ENCODE results near the gene ZNF467.

Gene ZNF467

GRCh38 chr7:149769915-149770314 lies 3.5 kb downstream of the ZNF467 start:
- no peak for DNase-seq

DNA sequence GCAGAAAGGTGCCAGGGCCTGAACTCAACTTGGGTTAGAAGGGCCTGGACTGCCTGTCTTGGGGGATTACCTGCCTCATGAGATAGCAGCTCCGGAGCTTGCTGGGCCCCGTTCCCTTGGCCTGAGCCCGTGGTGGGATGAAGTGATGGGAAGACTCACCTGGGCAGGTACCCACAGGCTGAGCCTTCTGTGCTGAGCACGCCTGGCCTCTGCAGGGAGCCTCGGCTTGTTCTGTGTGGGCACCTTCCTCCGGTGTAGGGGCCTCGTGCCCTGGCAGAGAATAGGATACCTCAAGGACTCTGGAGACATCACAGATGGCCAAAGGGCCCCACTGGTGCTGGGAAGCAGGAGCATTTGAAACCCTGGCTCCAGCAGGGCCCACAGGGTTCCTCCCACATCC lies 4.5 kb downstream of the ZNF467 start:
- DNase-seq, result no peak

- DNase-seq, result no peak
Measured at GRCh38 chr7:149767068-149767467, 6.3 kb downstream of the ZNF467 start.

DNA sequence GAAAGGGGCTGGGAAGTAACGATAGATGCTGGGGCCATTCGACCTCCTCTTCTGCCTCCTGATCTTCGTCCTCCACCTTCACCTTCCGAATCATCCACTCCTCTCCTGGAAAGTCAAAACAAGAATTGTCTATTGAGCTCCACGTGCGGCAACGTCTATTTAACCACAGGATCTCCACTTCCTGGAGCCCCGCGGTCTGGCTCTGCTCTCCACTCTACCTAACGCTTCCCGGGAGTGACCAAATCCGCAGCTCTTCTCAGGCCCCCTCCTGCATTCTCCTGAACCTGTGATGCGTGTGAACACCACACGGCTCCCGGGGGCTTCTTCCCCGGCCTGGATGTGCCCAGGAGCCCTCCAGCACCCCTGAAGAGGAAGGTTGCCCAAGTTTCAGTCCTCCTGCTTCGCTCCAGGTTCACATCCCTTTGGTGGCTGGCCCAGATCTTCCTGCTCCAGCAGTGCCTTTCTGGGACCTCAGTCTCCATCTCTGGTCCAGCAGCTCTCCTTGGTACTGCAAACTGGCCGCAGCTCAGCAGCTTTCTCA lies 7.2 kb downstream of the ZNF467 start:
- DNase-seq, result no peak

GRCh38 chr7:149765399-149766121 lies 7.8 kb downstream of the ZNF467 start:
- DNase-seq, result no peak

- DNase-seq, result no peak
Measured at GRCh38 chr7:149764481-149765398, 8.6 kb downstream of the ZNF467 start.

- DNase-seq, result no peak
Measured at GRCh38 chr7:149763563-149764240, 9.7 kb downstream of the ZNF467 start.

- peak; percentile 6 for DNase-seq
Measured at GRCh38 chr7:149762610-149763009, 10.8 kb downstream of the ZNF467 start.

- DNase-seq, result no peak
Measured at GRCh38 chr7:149762089-149762488, 11.3 kb downstream of the ZNF467 start.

DNA sequence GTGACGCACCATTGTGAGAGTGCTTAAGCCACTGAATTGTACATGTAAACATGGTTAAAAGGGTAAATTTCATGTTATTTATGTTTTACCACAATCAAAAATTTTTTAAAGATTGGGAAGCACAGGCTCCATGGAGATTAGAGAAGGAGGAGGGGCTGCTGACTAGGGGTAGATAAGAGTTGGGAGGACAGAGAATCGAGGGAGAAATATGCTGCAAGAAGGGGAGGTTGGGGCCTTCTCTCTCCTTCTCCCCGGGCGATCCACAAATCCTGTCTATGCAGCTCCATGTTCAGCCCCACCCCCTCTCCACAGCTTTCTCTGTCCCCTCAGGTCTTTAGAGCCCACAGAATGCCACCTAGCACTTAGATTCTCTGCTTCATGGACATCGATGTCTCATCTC lies 12.1 kb downstream of the ZNF467 start:
- peak; percentile 5 for DNase-seq

DNA sequence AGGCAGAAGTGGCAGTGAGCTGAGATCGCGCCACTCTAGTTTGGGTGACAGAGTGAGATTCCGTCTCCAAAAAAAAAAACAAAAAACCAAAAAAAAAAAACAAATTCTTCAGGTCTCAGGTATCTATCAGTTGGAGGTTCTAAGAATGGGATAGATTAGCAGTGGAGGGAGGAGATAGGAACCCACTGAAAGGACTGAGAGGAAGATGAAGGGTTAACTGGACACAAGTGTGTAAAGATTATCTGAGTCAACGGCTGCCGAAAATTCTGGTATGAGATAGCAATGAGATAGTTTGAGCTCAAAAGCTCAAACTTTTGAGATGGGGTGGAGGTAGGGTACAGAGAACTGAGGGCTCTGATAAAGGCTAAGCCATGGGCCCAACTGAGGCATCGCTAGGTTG lies 12.8 kb downstream of the ZNF467 start:
- DNase-seq, result no peak

DNA sequence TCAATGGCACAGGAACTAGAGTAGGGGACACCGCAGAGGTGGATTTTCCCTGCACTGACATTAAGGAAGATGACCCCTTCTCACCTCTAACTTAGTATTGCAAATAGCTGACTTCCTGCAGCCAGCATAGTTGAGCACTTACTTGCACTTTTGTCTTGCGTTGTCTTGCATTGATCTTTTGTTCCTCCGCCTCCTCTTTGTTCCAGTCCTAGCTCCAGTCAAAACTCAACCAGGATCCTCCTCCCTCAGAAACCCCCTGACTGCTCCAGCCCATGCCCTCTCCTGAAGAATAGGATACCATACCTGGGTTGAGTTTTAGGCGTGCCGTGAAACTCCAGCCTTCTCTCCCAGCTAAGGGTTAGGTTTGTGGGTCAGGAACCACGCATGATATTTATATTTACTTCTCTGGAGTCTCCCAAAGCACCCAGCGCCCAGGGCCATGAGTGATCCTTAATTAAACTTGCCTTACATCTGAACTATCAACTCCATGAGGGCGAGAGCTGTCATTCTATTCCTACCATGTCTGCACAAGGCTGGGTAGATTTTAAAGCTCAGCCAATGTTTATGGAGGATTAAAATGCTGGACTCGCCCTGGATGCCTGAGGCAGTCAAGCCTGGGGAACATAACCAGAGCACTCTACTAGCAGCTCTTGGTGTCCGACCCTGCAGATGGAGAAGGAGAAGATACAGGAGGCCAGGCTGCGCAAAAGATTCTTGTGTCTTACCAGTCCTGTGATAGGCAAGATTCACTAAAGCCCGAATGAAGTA lies 14.1 kb downstream of the ZNF467 start:
- no peak for DNase-seq

GRCh38 chr7:149753375-149754233 lies 19.8 kb downstream of the ZNF467 start:
- DNase-seq, result no peak

- DNase-seq, result no peak
Measured at GRCh38 chr7:149752646-149753045, 20.7 kb downstream of the ZNF467 start.

DNA sequence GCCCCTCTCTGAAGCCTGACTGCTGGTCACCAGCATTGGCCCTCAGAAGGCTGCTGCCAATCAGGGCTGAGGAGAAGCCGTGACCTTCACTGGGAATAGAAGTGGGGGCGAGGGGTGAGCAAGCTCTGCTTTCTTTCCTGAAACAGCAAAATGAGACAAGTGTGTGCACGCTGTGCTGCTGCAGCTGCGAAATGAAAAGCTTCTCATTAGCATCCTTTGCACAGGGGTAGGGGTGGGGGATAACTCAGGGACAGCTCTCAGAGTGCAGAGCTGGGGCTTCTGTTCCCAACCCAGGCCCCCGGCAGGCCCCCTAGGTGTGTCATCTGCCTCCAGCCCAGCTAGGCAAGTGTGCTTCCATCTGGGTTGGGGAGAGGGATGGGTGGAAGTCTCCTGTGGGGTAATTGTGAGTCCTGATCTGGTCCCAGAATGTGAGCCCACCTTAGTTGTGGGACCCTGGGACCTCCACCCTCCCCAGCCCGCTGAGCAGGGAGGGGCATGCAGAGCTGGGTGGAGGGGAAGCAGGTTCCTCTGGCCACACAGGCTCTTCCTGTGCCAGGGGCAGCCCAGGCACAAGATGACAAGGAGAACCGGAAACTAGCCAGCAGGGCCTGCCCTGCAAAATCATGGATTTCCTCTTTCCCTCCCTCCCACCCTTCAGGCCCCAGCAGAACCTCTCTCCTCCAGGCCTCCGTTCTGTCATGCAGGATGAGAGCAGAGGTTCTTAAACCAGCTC lies 22.2 kb downstream of the ZNF467 start:
- DNase-seq, result no peak

GRCh38 chr7:149750122-149750845 lies 23.1 kb downstream of the ZNF467 start:
- DNase-seq, result no peak

DNA sequence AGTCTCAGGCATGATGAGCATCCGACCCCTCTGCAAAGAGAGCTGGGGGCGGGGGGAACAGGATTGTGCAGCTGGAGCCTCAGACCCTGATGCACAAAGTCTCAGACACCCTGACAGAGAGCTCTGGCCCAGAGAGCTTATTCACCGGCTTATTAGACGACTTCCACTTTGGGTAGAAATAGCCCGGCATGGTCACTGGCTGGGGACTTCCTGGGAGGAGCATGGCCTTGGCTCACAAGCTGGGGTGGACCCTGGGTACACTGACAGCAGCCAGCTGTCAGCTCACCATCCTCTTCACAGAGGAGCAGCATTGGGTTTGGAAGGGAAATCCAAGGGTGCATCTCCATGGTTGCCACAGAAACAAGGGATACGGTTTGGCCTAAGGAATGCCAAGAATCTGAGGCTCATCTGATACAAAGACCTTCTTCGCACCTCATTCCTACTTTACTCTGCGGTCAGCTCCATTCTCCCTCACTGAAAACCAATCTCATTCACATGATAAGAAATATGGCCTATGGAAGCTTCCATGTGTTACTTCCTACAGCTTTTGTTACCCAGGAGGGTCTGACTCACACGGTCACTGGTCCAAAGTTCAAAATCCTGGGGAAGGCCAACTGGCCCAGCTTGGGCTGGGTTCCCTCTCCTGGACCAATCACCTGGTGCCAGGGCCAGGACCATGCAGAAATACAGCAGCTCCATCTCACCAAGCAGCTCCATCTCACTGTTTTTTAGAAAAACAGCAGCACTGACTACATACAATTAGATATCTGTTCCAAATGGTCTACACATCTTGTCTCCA lies 25.1 kb downstream of the ZNF467 start:
- DNase-seq, result no peak

GRCh38 chr7:149743476-149744255 lies 29.7 kb downstream of the ZNF467 start:
- DNase-seq, result no peak

Measured in CD4-positive, alpha-beta T cell treated with Interleukin-15 for 1 hour (primary cell).